HG03135 (cell line): ENCODE results near the gene PARP9.
"Not testable (repeated sequence)": the region's sequence is repeated elsewhere in the genome, so short reads cannot be mapped to it uniquely, and the experiment has no call there.

Experiments
- ATAC-seq: cut with Tn5 transposase; IDR thresholded peaks from one replicate; pipeline ENCODE4 v1.9.1; 2021; ENCODE audit warnings: mild to moderate bottlenecking, moderate library complexity; ENCODE audit not compliant: unreplicated experiment

PARP9 gene

DNA sequence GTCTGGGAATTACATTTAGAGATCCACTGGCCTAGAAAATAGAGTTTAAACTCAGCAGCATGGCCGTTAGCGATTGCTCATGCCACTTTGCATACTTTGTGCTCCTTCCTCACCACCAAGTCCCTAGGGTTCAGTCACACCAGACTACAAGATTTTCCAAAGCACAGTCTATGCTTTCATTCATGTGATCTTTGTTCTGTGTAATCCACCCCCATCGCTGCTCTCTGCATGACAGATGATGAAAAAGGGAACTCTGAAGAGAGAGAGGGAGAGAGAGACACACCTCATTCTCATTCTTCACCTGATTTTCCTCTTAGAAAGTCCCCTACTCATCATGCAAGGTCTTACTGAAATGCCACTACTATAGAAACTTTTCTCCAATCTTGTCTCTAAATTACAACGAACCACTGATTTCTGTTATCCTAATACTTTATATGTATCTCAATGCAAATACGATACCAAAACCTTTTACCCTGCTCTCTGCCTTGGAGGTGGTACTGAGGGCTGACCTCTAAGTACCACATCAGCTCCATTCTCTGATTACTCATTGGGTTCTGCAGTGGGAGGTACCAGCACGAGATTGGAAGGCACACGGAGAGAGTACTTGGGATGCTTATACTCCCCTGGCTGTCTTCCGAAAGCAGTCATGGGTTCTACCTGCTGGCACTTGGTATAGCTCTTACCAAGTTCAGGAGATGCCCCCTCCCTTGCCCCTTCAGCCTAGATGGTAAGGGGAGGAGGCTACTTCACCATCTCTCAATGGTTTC lies 12.3 kb upstream of the PARP9 start:
- peak; percentile 80 for ATAC-seq

- ATAC-seq: no peak
Observed at GRCh38 chr3:122572940-122573412, 8.9 kb upstream of the PARP9 start.

DNA sequence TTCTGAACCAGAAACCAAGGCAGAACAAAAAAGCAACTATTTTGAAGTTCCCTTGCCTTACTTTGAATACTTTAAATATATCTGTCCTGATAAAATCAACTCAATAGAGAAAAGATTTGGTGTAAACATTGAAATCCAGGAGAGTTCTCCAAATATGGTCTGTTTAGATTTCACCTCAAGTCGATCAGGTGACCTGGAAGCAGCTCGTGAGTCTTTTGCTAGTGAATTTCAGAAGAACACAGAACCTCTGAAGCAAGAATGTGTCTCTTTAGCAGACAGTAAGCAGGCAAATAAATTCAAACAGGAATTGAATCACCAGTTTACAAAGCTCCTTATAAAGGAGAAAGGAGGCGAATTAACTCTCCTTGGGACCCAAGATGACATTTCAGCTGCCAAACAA lies 4.7 kb upstream of the PARP9 start:
- no peak for ATAC-seq

GRCh38 chr3:122568131-122568530 lies 4.0 kb upstream of the PARP9 start:
- ATAC-seq: not testable (repeated sequence)

GRCh38 chr3:122563717-122564025 lies 429 bp downstream of the PARP9 start:
- peak; percentile 21 for ATAC-seq

DNA sequence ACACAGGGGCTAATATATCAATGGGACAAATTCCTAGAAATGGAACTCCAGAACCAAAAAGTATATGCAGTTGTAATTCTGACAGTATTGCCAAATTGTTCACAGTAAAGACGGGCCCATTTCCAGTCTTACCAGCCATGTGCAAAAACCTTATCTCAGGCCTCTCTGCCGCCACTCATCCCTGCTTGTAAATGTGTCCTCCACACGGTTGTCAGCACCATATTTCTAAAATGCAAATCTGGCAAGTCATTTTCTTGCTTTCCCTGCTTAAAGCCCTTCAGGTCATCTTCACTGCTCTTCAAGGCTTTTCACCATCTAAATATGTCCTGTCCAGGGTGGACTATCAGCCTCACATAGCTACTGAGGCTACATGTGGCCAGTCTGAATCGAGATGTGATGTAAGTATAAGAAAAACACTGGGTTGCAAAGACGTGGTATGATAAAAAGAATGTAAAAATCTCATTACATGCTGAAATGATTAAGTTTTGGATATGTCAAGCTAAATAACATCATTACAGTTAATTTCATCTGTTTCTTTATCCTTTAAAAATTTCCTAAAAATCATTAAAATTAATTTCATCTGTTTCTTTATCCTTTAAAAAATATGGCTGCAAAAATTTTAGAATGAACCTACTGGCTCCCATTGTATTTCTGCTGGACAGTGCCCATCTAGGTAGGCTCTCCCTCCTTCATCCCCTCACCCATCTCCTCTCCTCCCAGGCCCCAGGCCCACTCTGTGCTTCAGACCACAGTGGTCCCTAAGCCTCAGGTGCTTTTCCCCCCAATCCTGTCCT lies 980 bp downstream of the PARP9 start:
- no peak for ATAC-seq

DNA sequence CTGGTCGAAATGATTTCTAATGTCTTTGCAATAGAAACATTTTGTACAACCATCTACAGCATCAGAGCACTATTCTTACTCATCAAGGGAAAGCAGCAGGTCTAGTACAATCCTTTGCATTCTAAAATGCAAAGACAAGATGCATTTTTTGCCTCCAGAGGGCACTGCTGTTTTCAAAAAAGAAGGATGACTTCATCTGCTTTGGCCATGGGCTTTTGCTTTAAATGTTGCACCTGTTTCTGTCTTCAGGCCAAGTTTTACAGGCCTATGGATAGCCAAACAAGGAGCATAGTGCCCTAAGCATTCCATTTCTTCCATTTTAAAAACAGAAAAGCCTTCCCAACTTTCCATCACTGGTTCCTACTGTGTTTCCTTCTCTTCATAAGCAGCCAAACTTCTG lies 3.4 kb downstream of the PARP9 start:
- no peak for ATAC-seq

DNA sequence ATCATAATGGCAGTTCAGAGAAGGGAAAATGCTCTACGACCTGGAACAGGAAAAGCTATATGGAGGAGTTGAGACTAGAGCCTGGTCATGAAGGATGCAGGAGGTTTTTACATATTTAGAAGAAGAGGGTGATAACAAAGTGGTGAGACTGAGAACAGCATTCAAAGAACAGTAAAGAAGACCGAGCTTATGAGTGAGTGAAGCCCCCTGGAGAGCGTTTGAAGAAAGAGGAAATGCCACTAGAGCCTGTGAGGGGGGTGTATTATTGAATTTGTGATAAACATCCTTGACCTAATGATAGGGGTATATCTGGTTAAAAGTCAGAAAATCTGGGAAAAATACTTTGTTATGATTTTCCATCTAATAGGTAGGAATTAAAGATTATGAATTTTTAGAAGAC lies 4.2 kb downstream of the PARP9 start:
- no peak for ATAC-seq

DNA sequence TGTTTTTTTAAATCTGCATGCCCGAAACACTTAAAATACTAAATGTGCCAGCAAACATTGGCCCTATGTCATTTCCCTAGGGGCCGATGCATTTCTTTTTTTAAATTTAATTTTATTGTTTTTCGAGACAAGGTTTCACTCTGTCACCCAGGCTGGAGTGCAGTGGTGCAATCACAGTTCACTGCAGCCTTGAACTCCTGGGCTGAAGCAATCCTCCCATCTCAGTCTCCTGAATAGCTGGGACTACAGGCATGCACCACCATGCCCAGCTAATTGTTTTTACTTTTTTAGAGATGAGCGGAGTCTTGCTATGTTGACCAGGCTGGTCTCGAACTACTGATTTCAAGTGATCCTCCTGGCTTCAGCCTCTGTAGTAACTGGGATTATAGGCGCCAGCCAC lies 5.5 kb downstream of the PARP9 start:
- no peak for ATAC-seq

DNA sequence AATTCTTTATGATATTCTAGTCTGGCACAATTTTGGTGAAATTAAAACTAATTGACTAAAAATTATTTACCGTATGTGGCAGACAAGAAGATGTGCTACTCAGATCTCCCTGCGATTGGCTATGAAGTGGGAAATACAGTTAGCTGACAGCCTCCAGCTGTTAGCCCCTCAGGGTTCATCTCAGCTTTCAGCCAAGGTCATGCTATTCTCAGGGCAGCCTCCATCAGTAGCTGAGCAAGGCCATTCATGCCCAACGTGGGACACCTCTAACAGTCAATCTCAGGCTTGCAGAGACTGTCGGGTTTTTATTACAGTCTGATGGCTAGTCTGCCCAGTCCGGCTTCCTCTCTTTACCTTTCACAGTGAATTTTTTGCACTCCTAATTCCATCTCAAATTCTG lies 6.7 kb downstream of the PARP9 start:
- no peak for ATAC-seq

DNA sequence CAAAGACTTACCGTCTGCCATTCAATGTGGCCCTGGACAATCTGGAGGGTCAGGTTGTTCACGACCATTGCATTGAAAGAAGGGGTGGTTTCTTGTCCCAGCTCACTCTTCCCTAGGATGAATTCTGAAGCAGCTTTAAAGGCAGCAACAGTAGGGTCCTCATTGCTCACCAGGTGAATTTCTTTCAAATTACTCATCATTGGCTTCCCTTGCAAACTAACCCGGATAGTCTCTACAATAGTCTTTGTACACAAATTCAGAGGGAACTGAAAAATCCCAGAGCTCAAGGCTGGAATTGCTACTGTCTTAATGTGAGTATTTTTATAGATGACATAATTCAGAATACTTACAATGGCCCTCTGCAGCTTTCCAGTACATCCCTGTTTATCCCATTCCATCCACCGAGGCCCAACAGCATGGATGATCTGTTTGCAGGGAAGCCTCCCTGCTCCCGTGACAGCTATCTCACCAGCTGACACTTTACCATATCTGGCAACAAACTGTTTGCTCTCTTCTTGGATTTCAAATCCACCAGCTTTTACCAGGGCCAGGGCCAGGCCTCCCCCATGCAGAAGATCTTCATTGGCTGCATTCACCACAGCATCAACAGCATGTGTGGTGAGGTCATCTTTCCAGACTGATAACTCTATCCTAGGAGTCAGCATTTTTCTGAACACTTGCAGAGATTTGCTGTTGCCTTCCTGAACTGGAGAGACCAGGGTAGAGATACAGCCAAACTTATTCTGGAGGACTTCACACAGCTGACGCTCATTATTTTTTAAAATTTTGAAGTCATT lies 8.6 kb downstream of the PARP9 start:
- ATAC-seq: no peak

DNA sequence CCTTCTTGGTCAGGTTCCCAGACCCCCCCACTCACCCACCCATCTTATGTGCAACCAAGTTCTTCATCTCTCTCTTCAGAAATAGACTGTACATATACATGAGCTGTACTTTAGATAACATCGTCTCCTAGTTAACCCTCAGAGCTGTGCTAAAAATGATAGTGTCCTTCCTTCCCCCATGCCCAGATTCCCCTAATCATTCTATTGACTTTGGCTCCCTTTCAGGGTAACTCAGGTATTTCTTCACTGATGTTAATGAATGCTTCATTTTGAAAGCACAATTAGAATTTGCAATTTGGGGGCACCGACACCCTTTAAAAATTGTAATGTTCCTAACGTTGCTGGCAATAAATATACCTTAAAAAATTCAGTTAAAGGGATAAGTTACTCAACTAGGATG lies 10.9 kb downstream of the PARP9 start:
- no peak for ATAC-seq

DNA sequence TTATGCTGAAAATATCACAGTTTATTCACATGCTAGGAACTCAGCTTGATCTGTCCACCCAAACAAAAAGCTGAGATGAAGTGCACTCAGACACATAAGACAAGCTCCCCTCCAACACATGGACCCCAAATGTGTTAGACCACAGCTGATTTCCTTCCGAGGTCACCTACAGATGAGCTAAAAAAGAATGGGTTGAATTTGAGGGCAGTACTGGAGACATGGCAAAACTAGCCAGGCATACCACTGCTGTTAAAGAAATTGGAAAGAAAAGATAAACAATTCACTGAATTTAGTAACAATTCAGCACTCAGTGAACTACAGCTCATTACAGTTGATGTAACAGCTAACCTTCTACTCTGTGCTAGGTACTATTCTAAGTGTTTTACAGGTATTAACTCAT lies 15.5 kb downstream of the PARP9 start:
- no peak for ATAC-seq

GRCh38 chr3:122548076-122548475 lies 16.0 kb downstream of the PARP9 start:
- ATAC-seq: no peak

DNA sequence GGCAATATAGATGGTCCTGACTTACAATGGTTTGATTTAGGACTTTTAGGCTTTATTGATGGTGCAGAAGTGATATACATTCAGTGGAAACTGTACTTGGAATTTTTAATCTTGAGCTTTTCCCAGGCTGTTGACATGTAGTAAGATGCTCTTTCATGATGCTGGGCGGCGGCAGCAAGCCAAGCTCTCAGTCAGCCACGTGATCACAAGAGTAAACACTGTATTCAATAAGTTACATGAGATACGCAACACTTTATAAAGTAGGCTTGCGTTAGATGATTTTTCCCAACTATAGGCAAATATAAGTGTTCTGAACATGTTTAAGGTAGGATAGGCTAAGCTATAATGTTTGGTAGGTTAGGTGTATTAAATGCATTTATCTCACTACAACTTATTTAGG lies 17.9 kb downstream of the PARP9 start:
- no peak for ATAC-seq

DNA sequence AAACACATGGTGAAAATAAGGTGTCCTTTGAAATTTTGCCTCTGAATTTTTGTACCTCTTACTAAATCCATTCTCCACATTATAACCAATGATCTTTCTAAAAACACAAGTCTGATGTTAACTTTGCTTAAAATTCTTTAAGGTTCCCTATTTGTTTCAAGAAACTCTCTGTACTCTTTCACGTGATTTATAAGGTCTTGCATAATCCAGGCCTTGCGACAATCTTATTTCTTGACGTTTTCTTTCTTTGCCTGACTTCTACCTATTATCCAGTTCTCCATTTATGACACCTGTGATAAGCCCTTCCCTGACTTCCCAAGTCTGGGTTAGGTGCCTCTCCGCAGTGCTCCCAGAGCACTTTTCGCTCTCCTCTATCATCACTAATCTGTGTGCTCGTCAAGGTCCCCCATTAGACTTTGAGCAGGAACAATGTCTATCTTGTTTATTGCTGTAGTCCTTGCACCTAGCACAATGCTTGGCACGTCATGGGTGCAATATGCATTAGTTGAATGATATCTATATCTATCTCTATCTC lies 25.1 kb downstream of the PARP9 start:
- ATAC-seq: no peak

DNA sequence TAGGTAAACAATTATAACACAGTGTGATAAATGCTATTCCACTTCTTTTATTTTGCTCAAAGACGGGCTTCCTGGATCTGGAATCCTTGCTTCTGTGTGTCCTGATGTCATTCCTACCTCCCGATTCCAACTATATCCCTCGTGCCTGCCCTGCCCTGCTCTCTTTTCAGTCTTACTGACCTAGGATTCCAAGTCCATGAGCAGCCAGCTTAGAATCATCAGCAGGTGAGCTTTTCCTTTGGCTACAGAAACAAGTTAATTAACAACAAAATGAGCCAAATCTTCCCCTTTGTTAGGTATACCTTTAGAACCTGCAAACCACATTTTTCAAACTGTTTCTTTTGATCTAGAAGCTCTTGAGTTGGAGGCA lies 27.5 kb downstream of the PARP9 start:
- no peak for ATAC-seq

- no peak for ATAC-seq
Observed at GRCh38 chr3:122535964-122536631, 28.0 kb downstream of the PARP9 start.

- ATAC-seq: peak; percentile 96
Observed at GRCh38 chr3:122533931-122534334, 30.2 kb downstream of the PARP9 start.

DNA sequence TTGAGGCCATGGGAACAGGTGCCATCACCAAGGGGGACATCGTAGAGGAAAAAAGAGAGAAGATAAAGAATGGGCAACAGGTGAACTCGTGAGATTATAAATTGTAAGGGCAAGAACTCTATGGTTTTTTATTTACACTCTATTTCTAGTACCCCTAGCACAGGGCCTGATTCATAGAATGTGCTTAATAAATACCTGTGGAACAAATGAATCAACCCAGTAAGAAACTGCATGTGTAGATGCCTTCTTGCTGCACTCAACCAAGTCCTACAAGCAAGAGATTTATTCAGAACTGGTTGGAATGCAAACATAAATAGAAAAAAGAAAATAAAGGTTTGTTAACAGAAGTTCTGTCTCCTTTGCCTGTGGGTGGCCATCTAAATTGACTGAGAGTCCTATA lies 30.6 kb downstream of the PARP9 start:
- ATAC-seq: no peak

GRCh38 chr3:122530164-122530563 lies 33.9 kb downstream of the PARP9 start:
- ATAC-seq: no peak
